ENCODE measurements around the gene KIAA2012.

- TF ChIP-seq POLR2A (IDR thresholded peaks at IDR 0.05; ENCODE audit: low read depth, low read length) (no peak), TAF1 (IDR thresholded peaks at IDR 0.05; ENCODE audit: borderline replicate concordance, low read depth, low read length) (no peak)
Observed at GRCh38 chr2:202098291-202098690, 25.2 kb downstream of the KIAA2012 start.

All from GM12892 (cell line).